Rectal smooth muscle tissue (tissue), 1 donor: Measurements from ENCODE around the gene ST3GAL4.

Experiments used
- H3K27ac ChIP-seq: one replicate; pipeline ENCODE4 v1.7.0; 2013; ENCODE audit warnings: low read depth, low read length, inconsistent platforms
- H3K27me3 ChIP-seq: one replicate; pipeline ENCODE4 v1.7.0; 2013; ENCODE audit warnings: low read length; ENCODE audit not compliant: control insufficient read depth, insufficient read depth
- H3K36me3 ChIP-seq: one replicate; pipeline ENCODE4 v1.7.0; 2013; ENCODE audit warnings: low read length; ENCODE audit not compliant: control insufficient read depth, insufficient read depth
- H3K4me1 ChIP-seq: one replicate; pipeline ENCODE4 v1.7.0; 2013; ENCODE audit warnings: low read length; ENCODE audit not compliant: control insufficient read depth, insufficient read depth
- H3K4me3 ChIP-seq: one replicate; pipeline ENCODE4 v1.7.0; 2013; ENCODE audit warnings: low read length
- H3K9ac ChIP-seq: one replicate; pipeline ENCODE4 v1.7.0; 2013; ENCODE audit warnings: low read length

The ST3GAL4 gene

GRCh38 chr11:126452241-126453101, 97.0 kb downstream of the ST3GAL4 start:
- Histone ChIP-seq H3K36me3 (no peaks in the 10 kb centered on the region), H3K9ac (no peak overlapping the region), H3K27ac (no peak overlapping the region), H3K4me1 (no peaks in the 10 kb centered on the region), H3K27me3 (peaks cover 2% of the 10 kb centered on the region), H3K4me3 (no peak overlapping the region)

- no peaks in the 10 kb centered on the region for H3K36me3 ChIP-seq
- no peak overlapping the region for H3K27ac ChIP-seq
- peaks cover 2% of the 10 kb centered on the region for H3K27me3 ChIP-seq
- no peak overlapping the region for H3K4me3 ChIP-seq
- H3K9ac ChIP-seq, result no peak overlapping the region
- H3K4me1 ChIP-seq, result no peaks in the 10 kb centered on the region
Measured at GRCh38 chr11:126456089-126456488, 100.6 kb downstream of the ST3GAL4 start.

DNA sequence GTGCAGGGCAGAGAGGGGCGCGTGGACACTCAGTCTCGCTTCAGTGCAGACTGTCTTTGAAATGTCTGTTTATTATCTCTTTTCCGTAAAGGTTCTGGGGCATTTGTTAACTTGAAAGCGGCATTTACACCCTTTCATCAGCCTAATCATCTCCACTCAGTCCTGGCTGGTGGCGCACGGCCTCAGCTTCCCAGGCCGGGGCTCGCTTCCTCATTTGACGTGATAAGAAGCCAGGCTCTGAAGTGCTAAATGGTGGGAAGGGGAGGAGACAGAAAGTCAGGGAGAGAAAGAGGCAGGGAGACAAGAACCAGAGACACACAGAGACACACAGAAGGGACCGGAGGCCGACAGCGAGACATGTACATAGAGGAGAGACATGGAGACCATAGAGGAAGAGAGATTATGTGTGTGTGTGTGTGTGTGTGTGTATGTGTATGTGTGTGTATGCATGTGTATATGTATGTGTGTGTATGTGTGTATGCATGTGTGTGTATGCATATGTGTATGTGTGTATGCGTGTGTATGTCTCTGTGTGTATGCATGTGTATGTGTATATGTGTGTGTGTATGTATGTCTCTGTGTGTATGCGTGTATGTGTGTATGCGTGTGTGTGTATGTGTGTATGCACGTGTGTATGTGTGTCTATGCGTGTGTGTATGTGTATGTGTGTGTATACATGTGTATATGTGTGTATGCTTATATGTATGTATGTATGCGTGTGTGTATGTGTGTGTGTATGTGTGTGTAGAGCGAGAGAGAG, 101.5 kb downstream of the ST3GAL4 start:
- Histone ChIP-seq H3K27me3 (peaks cover 2% of the 10 kb centered on the region), H3K4me3 (no peak overlapping the region), H3K9ac (no peak overlapping the region), H3K27ac (no peak overlapping the region), H3K4me1 (no peaks in the 10 kb centered on the region), H3K36me3 (no peaks in the 10 kb centered on the region)

- no peak overlapping the region for H3K27ac ChIP-seq
- peaks cover 2% of the 10 kb centered on the region for H3K27me3 ChIP-seq
- no peak overlapping the region for H3K9ac ChIP-seq
- no peaks in the 10 kb centered on the region for H3K4me1 ChIP-seq
- H3K36me3 ChIP-seq, result no peaks in the 10 kb centered on the region
- no peak overlapping the region for H3K4me3 ChIP-seq
Measured at GRCh38 chr11:126457817-126458216, 102.3 kb downstream of the ST3GAL4 start.

- H3K9ac ChIP-seq, result no peak overlapping the region
- H3K27me3 ChIP-seq, result no peaks in the 10 kb centered on the region
- H3K36me3 ChIP-seq, result no peaks in the 10 kb centered on the region
- H3K4me1 ChIP-seq, result no peaks in the 10 kb centered on the region
- H3K4me3 ChIP-seq, result no peak overlapping the region
- H3K27ac ChIP-seq, result no peak overlapping the region
Measured at GRCh38 chr11:126459691-126460281, 104.3 kb downstream of the ST3GAL4 start.

DNA sequence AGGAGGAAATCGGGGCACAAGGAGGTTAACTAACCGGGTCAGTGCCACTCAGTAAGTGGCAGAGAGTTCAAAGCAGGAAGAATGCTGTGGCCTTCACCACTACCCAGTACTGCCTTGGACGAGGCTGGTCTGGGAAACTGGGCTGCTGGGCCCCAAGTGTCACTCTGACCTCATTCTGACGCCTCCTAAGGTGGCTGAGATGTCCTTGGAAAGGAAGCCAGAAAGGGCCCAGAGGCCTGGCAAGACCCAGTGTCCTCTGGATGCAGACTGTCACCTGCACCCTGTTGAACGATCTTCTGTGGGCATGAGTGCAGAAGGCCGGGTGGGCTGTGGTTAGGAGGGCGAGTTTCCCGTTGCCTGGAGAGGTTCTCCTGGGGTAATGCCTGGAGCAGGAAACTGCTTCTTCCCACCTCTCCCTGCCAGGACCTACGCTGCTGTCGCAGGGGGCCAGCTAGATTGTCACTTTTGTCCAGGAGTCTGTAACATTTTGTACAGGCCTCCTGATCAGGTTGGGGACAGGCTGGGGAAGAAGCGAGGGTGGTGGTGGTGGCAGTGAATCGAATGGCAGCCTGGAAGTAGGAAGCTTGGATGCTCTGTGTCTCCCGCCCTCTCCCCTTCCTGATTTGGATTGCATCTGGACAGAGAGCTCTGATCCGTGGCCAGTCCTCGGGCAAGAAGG, 105.1 kb downstream of the ST3GAL4 start:
- Histone ChIP-seq H3K4me3 (no peak overlapping the region), H3K36me3 (no peaks in the 10 kb centered on the region), H3K27ac (no peak overlapping the region), H3K27me3 (no peaks in the 10 kb centered on the region), H3K9ac (no peak overlapping the region), H3K4me1 (no peaks in the 10 kb centered on the region)

GRCh38 chr11:126461096-126461440, 105.6 kb downstream of the ST3GAL4 start:
- no peaks in the 10 kb centered on the region for H3K36me3 ChIP-seq
- no peaks in the 10 kb centered on the region for H3K27me3 ChIP-seq
- H3K9ac ChIP-seq, result no peak overlapping the region
- no peak overlapping the region for H3K27ac ChIP-seq
- no peaks in the 10 kb centered on the region for H3K4me1 ChIP-seq
- H3K4me3 ChIP-seq, result no peak overlapping the region

GRCh38 chr11:126461996-126462395, 106.5 kb downstream of the ST3GAL4 start:
- H3K27ac ChIP-seq, result no peak overlapping the region
- H3K4me3 ChIP-seq, result no peak overlapping the region
- H3K27me3 ChIP-seq, result no peaks in the 10 kb centered on the region
- H3K4me1 ChIP-seq, result no peaks in the 10 kb centered on the region
- H3K36me3 ChIP-seq, result no peaks in the 10 kb centered on the region
- H3K9ac ChIP-seq, result no peak overlapping the region

GRCh38 chr11:126462422-126462821, 106.9 kb downstream of the ST3GAL4 start:
- H3K9ac ChIP-seq, result no peak overlapping the region
- no peak overlapping the region for H3K4me3 ChIP-seq
- H3K36me3 ChIP-seq, result no peaks in the 10 kb centered on the region
- no peaks in the 10 kb centered on the region for H3K4me1 ChIP-seq
- no peak overlapping the region for H3K27ac ChIP-seq
- H3K27me3 ChIP-seq, result no peaks in the 10 kb centered on the region
